GM18867 (cell line): ENCODE measurements around the gene CDKN2A.
A peak's percentile ranks its signal among the peaks of the same experiment; 100 is the strongest.

Source experiments
- ATAC-seq: cut with Tn5 transposase; IDR thresholded peaks from one replicate; pipeline ENCODE4 v1.9.1; 2021; ENCODE audit warnings: mild to moderate bottlenecking, moderate library complexity; ENCODE audit not compliant: unreplicated experiment

Gene CDKN2A

DNA sequence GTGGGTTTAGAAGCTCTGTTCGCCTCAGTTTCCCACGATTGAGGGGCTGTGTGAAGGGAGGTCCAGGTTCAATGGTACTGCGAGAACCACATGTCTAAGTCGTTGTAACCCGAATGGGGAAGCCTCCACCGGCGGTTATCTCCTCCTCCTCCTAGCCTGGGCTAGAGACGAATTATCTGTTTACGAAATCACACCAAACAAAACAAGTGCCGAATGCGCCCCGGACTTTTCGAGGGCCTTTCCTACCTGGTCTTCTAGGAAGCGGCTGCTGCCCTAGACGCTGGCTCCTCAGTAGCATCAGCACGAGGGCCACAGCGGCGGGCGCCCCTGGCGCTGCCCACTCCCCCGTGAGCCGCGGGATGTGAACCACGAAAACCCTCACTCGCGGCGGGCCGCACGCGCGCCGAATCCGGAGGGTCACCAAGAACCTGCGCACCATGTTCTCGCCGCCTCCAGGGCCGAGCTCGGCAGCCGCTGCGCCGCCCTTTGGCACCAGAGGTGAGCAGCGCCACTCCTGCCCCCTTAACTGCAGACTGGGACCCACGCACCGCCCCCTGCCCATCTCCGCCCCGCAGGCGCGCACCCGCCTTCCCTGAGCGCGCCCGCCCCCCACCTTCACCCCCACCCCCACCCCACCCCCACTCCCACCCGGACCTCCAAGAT lies at the start of gene CDKN2A:
CDKN2A (minus strand) TSS at position 500 of the 663 bp plus-strand sequence.
- ATAC-seq: peak; percentile 50

DNA sequence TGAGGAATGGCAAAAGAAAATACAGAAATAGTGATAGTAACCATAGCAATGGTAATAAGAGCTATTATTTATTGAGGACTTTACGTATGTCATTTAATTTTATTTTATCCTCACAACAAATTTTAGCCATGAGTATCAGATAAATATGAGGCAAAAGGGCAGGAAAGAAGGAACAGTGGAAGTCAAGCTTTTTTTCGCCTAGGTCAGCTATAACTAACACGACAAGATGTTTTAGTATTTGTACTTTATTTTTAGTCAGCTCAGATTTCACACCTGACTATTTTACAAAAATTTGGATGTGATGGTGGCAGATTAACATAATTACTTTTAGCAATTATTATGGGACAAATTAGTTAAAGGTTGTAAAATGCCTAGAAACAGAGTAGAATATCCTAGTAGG lies 49.7 kb upstream of the CDKN2A start:
- ATAC-seq: no peak

DNA sequence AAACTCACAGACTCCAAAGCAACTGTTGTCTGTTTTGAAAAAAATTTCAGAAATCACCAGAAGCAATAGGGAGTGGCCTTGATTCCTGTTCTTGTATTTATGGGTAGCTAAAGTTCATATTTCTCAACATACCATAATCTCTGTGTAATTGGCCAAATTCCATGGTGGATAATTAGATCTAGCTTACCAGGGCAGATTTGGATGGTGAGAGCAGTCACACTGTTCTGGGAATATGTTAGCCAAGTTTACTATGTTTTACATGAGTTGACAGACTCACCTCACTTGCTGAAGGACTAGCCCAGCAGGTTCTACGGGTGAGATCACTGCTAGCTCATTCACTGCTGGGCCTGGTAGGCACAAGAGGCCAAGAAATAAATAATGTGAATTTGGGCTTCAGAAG lies 47.6 kb upstream of the CDKN2A start:
- ATAC-seq: no peak

DNA sequence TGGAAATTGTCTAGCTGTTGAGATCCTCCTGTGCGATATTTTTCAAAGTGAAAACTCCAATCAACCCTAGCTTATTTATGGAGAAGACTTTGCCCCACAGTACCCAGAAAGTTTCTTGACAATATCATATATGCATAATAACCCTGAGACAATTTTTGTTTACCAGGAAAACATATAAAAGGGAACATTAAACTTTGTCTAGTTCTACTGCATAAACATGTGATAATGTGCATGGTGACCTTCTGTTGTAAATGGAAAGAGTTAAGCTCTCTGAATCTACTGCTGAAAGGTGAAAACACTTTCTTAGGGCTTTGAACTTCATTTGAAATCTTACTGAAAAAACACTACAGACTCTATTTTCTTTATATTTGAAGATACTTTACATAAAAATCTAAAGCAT lies 47.2 kb upstream of the CDKN2A start:
- no peak for ATAC-seq

- no peak for ATAC-seq
These were observed 46.6 kb upstream of the CDKN2A start for GRCh38 chr9:22040760-22041159.

GRCh38 chr9:22039258-22039657 lies 45.1 kb upstream of the CDKN2A start:
- ATAC-seq: no peak

DNA sequence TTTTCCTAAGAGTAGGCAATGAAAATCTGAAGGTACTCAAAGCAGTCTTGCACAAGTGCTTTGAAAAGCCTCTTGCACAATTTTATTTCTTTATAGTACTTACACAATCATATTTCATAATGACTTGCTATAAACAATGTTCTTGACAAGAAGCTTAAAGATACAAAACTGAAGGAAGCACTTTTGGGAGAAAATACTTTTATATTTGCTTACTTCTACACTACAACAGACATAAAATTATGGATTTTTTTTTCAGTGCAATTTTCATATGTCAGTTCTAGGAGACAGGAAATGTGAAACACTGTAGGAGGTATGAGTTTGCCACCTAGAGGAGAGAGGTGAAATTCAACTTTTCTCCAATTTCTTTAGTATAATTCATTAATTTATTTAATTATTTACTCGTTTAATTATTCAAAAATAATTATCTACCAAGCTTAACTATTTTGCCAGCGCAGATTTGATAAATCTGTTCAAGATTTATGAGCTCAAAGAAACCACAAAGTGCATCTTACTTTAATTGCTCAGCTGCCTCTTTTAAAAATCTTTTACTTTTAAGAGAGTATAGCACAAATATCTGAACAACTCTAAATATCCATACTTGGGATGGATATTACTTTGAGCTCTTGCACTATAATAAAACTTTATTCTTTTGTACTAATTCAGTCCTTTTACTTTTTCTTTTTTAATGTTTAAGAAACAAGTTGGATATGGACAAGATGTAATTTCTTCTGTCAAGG lies 43.9 kb upstream of the CDKN2A start:
- peak; percentile 59 for ATAC-seq

GRCh38 chr9:22036866-22037626 lies 42.9 kb upstream of the CDKN2A start:
- ATAC-seq: no peak

GRCh38 chr9:22035591-22036011 lies 41.4 kb upstream of the CDKN2A start:
- ATAC-seq: no peak

GRCh38 chr9:22033012-22033630 lies 38.9 kb upstream of the CDKN2A start:
- no peak for ATAC-seq

- ATAC-seq: no peak
These were observed 37.6 kb upstream of the CDKN2A start for GRCh38 chr9:22031655-22032411.

- ATAC-seq: peak; percentile 81
These were observed 36.0 kb upstream of the CDKN2A start for GRCh38 chr9:22030101-22030598.

DNA sequence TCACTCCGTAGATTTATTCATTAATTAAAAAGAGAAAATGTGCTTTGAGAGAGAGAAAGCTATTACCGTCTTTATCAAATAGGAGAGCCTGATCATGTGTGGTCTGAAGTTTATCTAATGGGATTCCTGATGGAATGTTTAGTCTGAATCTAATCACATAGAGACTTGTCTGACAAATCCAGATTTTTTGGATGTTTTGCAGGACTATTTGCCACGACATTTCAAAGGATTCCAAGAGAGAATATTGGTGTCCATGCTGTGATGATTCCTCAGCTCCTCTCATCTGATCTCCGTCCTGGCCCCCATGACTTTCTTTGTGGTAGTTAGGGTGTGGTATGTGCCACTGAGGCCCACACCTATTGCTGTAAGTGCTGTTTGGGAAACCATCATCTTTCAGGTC lies 35.0 kb upstream of the CDKN2A start:
- ATAC-seq: no peak

DNA sequence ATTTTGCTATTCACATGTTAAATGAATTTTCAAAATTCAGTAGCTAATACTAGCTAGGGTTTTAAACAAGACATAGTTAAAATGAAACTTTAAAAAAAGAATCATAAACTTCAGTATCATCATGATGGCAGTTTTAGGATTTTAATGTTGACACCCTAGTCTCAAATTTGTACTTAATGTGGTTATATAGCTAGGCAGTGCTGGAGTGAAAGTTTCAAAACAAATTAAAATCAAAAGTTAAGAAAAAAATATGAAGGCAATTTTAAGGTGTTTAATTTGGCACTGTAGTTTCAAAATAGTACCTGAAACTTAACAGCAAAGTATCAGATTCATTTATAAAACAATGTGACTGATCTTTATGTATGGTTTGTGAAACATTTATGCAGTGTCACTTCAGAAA lies 34.2 kb upstream of the CDKN2A start:
- ATAC-seq: no peak

GRCh38 chr9:22026696-22027095 lies 32.5 kb upstream of the CDKN2A start:
- ATAC-seq: no peak

DNA sequence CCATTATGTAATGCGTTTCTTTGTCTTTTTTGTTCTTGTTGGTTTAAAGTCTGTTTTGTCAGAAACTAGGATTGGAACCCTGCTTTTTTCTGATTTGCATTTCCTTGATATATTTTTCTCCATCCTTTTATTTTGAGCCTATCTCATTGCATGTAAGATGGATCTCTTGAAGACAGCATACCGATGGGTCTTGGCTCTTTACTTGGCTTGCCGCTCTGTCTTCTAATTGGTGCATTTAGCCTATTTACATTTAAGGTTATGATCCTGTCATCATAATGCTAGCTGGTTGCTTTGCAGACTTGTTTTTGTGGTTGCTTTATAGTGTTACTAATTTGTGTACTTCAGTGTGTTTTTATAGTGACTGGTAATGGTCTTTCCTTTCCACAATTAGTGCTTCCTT lies 28.2 kb upstream of the CDKN2A start:
- no peak for ATAC-seq

GRCh38 chr9:22010866-22011625 lies 16.9 kb upstream of the CDKN2A start:
- no peak for ATAC-seq

DNA sequence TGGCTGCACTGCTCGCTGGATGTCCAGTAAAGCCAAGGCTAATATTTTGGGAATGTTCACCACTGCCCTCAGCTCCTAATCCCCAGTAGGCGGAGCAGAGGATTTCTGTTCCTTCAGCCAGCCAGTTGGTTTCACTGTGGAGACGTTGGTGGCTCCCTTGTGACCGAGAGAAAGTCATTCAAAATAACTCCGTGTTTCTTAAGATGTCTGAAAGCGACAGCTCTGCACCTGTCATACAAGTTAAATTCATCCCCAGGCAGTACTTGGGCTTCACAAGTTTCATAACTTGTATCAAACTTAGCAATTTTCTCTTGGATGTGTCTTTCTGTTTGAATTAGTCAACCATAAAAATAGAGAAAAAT lies 15.3 kb upstream of the CDKN2A start:
- ATAC-seq: peak; percentile 59

DNA sequence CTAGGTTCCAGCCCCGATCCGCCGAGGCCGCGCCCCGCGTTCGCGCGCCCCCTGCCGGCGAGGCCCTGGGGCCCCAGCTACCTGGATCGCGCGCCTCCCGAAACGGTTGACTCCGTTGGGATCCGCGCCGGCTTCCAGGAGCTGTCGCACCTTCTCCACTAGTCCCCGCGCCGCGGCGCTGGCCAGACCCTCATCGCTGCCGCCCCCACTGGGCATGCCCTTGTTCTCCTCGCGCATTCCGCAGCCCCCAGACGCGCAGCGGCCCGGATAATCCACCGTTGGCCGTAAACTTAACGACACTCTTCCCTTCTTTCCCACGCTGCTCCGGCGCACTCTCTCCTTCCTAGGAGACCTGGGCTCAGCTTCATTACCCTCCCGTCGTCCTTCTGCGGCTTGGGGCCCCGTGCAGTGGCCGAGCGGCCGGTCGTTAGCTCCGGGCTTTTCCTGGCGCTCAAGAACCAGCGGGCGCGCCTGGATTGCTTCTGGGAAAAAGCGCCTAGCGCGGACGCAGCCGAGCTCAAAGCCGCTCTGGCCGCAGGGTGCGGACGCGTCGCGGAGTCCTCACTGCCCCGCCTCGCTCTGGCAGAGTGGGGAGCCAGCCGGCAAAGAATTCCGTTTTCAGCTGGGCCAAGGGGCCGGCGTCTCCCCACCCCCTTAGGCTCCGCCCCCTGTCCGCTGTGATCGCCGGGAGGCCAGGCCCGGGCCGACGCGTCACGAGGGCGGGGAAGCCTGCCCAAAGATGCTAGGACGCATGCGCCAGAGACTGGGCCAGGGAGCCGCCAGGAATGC lies 14.7 kb upstream of the CDKN2A start, which contains the start of gene CDKN2B:
CDKN2B (minus strand) TSS at position 589 of the 789 bp plus-strand sequence; CDS start at position 237, 352 bp downstream.
- ATAC-seq: peak; percentile 95
